ENCODE results near the gene HSD17B2.

The HSD17B2 gene

DNA sequence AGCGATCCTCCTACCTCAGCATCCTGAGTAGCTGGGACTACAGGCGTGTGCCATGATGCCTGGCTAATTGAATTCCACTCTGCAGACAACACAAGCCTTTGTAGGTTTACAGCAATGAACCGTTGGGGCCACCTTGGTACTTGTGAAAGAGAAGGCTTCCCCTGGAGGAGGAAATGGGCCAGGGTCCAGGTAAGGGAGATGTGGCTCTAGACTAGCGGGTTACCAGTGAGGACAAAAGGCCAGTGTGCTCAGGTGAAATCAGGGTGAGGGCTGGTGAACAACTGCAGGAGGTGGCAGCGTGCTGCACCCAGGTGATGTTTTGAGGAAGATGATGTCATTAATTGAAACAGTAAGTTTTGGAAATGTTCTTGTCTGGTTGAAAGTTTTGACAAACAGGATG is 30.5 kb upstream of the HSD17B2 start:
- TF ChIP-seq FOXP2 (optimal IDR thresholded peaks at IDR 0.05; ENCODE audit: borderline replicate concordance, extremely low read depth, extremely low read length, insufficient read depth) (no peak), TAF1 (IDR thresholded peaks at IDR 0.05; ENCODE audit: borderline replicate concordance, insufficient read depth, low read length) (no peak), POLR2AphosphoS5 (IDR thresholded peaks at IDR 0.05; ENCODE audit: low read depth, low read length) (no peak), SIN3A (IDR thresholded peaks at IDR 0.05; ENCODE audit: borderline replicate concordance, insufficient read depth, low read length) (no peak)
- TF ChIP-seq, protein P1, sequence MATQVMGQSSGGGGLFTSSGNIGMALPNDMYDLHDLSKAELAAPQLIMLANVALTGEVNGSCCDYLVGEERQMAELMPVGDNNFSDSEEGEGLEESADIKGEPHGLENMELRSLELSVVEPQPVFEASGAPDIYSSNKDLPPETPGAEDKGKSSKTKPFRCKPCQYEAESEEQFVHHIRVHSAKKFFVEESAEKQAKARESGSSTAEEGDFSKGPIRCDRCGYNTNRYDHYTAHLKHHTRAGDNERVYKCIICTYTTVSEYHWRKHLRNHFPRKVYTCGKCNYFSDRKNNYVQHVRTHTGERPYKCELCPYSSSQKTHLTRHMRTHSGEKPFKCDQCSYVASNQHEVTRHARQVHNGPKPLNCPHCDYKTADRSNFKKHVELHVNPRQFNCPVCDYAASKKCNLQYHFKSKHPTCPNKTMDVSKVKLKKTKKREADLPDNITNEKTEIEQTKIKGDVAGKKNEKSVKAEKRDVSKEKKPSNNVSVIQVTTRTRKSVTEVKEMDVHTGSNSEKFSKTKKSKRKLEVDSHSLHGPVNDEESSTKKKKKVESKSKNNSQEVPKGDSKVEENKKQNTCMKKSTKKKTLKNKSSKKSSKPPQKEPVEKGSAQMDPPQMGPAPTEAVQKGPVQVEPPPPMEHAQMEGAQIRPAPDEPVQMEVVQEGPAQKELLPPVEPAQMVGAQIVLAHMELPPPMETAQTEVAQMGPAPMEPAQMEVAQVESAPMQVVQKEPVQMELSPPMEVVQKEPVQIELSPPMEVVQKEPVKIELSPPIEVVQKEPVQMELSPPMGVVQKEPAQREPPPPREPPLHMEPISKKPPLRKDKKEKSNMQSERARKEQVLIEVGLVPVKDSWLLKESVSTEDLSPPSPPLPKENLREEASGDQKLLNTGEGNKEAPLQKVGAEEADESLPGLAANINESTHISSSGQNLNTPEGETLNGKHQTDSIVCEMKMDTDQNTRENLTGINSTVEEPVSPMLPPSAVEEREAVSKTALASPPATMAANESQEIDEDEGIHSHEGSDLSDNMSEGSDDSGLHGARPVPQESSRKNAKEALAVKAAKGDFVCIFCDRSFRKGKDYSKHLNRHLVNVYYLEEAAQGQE (IDR thresholded peaks at IDR 0.05; ENCODE audit: insufficient read depth in 1 of 2, low read depth in 2 of 2, low read length in 2 of 2), result no peak

DNA sequence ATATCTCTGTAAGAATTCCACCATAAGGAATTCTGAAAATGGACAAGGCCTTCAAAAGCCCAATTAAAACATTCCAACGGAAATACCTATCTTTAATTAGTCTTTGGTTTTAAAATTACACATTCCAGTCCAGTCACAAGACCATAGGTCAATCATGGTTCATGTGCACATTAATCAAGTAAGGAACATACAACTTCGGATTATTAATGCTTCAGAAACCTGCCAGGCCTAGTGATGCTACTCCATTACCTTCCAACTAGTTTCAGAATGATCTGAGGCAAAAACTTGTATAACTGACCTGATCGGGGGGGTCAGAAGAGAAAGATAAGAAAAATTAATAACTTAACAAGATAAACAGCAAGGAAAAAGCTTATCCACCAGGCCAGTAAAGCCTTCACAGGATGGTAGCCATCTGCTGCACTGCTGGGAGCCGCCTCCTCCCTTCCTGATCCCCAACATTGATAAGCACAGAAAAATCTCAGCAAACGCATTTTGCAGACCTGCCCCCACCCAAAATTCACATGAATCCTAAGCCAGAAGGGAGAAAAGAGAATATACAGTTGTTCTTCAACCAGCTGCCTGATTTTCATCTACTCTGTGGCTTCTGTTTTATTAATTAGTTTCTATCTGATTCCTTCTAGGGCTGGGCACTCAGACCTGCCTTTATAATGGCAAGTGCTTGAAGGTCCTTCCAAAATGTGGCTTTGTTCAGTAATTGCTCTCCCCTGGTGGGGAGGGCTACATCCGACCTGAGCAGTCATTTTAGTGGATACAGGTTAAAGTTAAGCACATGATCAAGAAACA is 29.8 kb upstream of the HSD17B2 start:
- TF ChIP-seq POLR2AphosphoS5 (IDR thresholded peaks at IDR 0.05; ENCODE audit: low read depth, low read length) (no peak), FOXP2 (optimal IDR thresholded peaks at IDR 0.05; ENCODE audit: borderline replicate concordance, extremely low read depth, extremely low read length, insufficient read depth) (no peak), TAF1 (IDR thresholded peaks at IDR 0.05; ENCODE audit: borderline replicate concordance, insufficient read depth, low read length) (no peak), SIN3A (IDR thresholded peaks at IDR 0.05; ENCODE audit: borderline replicate concordance, insufficient read depth, low read length) (no peak)
- TF ChIP-seq, protein P1 (IDR thresholded peaks at IDR 0.05; ENCODE audit: insufficient read depth in 1 of 2, low read depth in 2 of 2, low read length in 2 of 2), result no peak

DNA sequence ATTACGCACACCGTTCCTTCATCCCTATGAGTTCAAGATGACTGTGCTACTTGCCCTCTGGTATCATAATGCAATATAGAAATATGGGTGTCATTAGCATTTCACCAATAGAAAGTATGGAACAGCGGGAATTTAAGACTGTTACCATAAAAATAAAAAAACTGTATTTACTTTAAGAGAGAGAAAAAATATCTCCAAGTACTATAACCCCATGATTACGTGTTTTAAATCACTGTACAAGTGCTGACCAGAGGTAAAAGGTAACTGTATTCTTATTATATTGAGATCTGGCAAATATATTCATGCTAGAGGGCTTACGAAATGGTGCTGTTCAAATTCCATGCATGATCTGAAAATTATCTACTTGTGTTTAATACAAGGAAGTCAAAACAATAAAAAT is 29.0 kb upstream of the HSD17B2 start:
- no peak for TF ChIP-seq SIN3A (IDR thresholded peaks at IDR 0.05; ENCODE audit: borderline replicate concordance, insufficient read depth, low read length)

DNA sequence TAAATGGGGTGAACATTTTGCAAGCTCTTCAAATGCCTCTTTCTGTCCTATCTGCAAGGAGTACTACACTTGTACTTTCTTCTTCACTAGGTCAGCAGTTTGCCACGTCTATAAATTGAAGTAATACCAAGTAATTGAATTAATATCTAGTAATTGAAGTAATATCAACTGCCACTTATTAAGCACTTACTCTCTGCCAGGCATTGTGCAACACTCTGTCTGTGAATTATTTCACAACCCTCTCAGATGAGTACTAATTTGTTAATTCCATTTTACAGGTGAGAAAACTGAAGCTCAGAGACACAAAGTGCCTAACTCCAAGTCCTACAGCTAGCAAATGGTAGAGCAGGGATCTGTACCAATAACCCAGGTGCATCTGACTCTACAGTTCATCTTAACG is 27.9 kb upstream of the HSD17B2 start:
- TF ChIP-seq TAF1 (IDR thresholded peaks at IDR 0.05; ENCODE audit: borderline replicate concordance, insufficient read depth, low read length), result no peak
- TF ChIP-seq, protein P1 (IDR thresholded peaks at IDR 0.05; ENCODE audit: insufficient read depth in 1 of 2, low read depth in 2 of 2, low read length in 2 of 2), result no peak
- no peak for TF ChIP-seq POLR2AphosphoS5 (IDR thresholded peaks at IDR 0.05; ENCODE audit: low read depth, low read length)
- no peak for TF ChIP-seq FOXP2 (optimal IDR thresholded peaks at IDR 0.05; ENCODE audit: borderline replicate concordance, extremely low read depth, extremely low read length, insufficient read depth)
- TF ChIP-seq SIN3A (IDR thresholded peaks at IDR 0.05; ENCODE audit: borderline replicate concordance, insufficient read depth, low read length), result no peak

DNA sequence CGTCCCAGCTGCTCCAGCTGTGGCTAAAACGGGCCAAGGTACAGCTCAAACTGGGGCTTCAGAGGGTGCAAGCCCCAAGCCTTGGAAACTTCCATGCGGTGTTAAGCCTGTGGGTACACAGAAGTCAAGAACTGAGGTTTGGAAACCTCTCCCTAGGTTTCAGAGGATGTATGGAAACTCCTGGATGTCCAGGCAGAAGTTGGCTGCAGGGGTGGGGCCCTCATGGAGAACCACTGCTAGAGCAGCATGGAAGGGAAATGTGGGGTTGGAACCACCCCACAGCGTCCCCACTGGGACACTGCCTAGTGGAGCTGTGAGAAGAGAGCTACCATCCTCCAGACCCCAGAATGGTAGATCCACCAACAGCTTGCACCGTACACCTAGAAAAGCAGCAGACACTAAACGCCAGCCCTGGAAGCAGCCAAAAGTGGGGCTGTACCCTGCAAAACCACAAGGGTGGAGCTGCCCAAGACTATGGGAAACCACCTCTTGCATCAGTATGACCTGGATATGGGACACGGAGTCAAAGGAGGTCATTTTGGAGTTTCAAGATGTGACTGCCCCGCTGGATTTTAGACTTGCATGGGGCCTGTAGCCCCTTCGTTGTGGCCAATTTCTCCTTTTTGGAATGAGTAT is 26.0 kb upstream of the HSD17B2 start:
- TF ChIP-seq TAF1 (IDR thresholded peaks at IDR 0.05; ENCODE audit: borderline replicate concordance, insufficient read depth, low read length), result no peak
- no peak for TF ChIP-seq FOXP2 (optimal IDR thresholded peaks at IDR 0.05; ENCODE audit: borderline replicate concordance, extremely low read depth, extremely low read length, insufficient read depth)
- TF ChIP-seq SIN3A (IDR thresholded peaks at IDR 0.05; ENCODE audit: borderline replicate concordance, insufficient read depth, low read length), result no peak
- TF ChIP-seq, protein P1 (IDR thresholded peaks at IDR 0.05; ENCODE audit: insufficient read depth in 1 of 2, low read depth in 2 of 2, low read length in 2 of 2), result no peak
- no peak for TF ChIP-seq POLR2AphosphoS5 (IDR thresholded peaks at IDR 0.05; ENCODE audit: low read depth, low read length)
